IPS-NIHi7 (cell line): ENCODE results near the gene SLFN5.
"Not testable (repeated sequence)": the region's sequence is repeated elsewhere in the genome, so short reads cannot be mapped to it uniquely, and the experiment has no call there.

ENCODE experiments used
- DNase-seq: peaks from one replicate; pipeline ENCODE4 v3.0.0; 2012; ENCODE audit warnings: mixed read lengths; ENCODE audit errors: extremely low spot score

Gene SLFN5

DNA sequence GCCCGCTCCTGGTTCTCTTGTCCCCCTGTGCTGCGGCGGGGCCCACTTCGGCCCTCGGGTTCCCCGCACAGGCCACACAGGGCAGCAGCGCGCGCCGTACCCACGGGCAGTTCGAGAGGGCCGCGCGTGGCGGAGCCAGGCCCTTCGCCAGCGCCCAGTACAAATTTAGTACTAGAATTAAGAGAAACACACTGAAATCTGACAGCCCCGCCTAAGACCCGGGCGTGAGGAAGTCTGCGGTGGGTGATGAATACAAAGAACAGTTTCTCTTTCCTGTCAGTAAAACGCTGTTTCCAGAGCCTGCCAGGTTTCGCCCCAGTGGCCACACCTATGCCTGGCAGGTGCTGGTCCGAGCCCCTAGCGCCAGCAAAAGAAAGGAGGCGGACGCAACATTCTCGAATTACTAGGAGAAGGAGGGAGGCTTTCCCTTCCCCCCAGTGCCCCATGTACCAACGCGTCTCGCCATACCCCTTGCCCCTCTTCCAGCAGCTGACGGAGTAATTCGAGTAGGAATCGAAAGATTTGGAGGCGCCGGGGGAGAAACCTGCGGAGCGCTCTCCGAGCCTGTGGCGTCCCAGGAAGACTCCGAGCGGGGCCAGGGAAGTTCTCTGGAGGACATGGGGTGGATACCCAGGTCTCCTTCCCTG lies 591 bp upstream of the SLFN5 start:
- peak; percentile 91 for DNase-seq

DNA sequence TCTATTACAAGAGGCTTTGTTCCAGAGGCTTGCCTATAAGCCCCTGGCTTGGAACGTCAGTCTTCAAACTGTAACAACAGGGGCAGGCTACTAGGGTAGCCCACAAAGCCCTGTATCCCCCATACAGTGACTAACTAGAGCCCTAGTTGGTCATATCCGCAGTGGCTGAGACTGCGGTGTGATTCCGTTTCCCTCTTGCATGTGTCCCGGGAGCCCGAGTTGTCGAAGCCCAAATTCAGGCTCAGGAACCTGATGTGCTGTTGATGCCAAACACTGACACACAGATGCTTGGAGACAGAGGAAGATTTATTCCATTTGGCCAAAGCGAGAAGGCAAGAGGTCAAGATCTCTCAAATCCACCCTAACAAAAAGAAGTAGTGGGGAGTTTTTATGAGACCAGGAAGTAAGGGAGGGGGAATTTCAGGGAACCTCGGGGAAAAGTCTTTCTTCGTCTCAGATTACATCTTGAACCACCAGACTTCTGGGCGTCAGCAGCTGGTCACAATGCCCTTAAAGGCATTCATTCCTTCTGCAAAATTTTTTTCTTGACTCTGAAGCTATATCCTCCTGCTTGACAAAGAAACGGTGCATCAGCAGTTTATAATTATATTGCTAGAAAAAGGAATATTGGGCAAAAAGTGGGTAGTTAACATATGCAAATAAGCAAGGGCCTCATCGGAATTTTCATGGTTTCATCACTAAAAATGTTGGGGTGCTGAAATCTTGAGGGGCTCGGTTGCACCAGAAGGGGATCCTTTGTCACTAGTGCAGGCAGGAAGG lies 879 bp downstream of the SLFN5 start:
- DNase-seq: peak; percentile 20

DNA sequence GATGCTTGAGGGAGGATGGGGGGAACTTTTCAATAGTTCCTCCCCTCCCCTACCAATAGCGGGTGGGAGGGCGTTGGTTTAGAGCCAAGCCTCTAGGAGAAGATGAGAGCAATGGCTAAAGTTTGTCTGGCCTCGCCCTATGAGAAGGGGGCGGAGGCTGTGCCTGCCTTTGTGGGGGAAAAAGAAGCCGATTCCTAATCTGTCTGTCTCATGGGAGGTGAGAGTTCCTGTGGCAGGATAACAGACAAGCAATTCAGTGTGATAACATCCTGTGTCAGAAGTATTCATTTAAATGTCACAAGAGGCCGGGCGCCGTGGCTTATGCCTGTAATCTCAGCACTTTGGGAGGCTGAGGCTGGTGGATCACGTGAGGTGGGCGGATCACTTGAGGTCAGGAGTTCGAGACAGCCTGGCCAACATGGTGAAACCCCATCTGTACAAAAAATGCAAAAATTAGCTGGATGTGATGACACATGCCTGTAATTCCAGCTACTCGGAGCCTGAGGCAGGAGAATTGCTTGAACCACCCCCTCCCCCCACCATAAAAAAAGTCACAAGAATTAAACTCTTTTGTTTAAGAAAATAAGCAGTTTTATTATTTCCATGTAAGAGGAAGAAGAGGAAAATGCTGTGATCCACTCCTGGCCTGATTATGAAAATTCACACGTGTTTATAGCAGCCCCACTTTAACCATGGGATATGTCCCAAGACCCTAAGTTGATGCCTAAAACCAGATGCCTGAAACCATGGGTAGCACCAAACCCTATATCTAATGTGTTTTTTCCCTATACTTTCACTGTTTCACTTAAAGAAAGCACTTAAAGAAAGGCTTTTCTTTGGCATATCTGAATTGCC lies 1.7 kb downstream of the SLFN5 start:
- DNase-seq: peak; percentile 40

DNA sequence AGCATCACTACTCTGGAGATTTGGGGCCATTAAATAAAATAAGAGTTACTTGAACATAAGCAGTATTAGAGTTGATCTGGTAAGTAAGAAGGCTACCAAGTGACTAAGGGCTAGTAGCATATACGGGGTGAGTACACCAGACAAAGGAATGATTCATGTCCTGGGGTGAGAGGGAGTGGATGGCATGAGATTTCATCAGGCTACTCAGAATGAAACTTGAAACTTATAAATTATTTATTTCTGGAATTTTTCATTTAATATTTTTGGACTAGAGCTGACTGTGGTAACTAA lies 2.3 kb downstream of the SLFN5 start:
- DNase-seq: no peak

DNA sequence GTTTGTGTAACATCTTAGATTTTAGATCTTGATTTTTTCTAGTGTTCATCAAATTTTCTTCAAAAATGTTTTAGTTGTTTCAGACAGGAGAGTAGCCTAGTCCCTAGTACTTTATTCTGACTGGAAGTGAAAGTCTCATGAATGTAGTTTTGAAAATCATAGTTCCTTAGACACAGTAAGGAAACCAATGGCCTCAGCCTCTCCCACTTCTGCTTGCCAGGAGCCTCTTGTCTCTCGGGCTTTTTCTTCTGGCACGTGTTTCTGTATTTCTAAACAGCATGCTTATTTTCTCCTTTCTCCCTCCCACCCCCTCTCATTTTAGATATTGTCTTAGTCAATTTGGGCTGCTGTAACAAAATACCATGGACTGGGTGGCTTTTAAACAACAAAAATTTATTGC lies 9.8 kb downstream of the SLFN5 start:
- DNase-seq: no peak

DNA sequence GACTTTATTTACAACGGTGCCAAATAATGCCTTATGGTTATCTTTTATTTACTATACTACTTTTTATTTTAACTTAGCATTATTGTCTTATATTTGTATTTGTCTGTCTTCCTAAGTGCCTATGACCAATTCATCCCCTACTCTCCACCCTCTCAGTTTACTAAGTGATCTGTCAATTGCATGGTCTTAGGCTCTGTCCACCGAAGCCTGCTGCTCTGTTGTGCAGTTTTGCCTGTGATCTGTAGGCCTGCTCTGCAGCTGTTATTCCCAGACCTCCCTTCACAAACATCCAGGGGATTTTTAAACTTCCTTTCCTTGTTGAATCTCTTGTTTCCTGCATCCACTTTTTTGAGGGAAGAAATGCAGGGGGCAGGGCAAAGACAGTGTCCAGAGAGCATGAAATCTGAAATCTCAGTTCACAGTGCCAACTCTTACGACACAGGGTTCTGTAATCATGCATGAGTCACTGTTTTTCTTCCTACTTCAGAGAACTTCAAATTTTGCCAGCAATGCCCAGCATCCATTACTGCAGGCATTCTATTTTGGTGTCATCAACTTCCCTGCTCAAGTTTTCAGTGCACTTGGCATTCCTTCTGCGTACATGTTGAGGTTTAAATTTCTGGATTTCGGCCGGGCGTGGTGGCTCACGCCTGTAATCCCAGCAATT lies 11.4 kb downstream of the SLFN5 start:
- DNase-seq: no peak

DNA sequence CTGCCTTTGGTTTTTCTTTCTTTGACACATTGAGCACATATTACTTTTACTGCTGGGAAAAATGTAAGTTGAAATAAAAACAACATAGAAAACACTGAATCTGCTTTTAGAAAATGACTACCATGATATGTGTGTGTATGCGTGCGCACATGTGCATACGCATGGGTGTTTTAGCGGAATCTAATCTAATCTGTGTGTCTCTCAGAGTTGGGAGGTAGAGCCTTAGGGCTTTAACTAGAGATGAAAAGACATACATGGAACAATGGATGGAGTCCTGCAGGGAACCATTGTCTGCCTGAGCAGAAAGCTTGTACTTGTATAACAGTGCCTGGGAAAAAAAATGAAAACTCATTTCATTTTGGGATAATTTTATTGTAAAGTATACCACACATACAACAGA lies 12.4 kb downstream of the SLFN5 start:
- DNase-seq: no peak

DNA sequence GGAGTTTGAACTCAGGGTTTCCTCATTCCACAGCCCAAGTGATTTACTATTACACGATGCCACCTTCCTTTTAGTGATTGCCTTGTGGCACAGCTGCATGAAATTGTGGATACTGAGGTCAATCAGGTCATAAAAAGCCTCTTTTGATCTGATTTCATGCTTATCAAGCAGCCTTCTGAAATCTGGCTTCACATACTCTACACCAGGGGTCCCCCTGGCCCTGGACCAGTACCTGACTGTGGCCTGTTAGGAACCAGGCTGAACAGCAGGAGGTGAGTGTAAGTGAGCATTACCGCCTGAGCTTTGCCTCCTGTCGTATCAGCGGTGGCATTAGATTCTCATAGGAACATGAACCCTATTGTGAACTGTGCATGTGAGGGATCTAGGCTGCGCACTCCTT lies 13.8 kb downstream of the SLFN5 start:
- no peak for DNase-seq

DNA sequence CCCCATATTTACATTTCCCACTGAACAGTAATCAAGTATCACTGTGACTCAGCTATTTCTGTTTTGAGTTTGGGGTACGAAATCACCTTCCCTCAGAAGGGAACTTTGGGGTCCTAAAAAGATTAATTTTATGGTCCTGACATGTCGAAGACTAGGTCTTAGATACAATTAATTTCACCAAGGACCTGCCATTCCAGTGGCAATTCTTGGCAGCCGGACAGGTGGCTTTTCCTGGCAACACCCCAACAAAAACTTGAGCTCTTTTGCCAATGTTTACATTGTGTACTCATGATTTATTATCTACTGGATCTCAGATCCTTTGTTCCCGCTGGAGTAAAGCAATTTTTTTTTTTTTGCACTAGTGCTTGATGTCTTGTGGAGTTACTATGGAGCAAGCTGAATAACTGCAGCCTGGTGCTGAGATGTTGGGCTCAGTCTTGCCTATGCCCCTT lies 14.4 kb downstream of the SLFN5 start:
- DNase-seq: no peak

DNA sequence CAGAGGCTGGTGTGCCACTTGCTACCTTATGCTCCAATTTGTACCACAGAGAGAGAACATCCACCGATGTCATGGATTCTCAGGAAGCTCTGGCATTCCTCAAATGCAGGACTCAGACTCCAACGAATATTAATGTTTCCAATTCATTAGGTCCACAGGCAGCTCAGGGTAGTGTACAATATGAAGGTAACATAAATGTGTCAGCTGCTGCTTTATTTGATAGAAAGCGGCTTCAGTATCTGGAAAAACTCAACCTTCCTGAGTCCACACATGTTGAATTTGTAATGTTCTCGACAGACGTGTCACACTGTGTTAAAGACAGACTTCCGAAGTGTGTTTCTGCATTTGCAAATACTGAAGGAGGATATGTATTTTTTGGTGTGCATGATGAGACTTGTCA lies 16.1 kb downstream of the SLFN5 start:
- no peak for DNase-seq

DNA sequence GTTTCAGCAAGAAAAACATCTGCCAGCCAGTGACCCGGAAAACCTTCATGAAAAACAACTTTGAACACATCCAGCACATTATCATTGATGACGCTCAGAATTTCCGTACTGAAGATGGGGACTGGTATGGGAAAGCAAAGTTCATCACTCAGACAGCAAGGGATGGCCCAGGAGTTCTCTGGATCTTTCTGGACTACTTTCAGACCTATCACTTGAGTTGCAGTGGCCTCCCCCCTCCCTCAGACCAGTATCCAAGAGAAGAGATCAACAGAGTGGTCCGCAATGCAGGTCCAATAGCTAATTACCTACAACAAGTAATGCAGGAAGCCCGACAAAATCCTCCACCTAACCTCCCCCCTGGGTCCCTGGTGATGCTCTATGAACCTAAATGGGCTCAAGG lies 22.2 kb downstream of the SLFN5 start:
- no peak for DNase-seq

DNA sequence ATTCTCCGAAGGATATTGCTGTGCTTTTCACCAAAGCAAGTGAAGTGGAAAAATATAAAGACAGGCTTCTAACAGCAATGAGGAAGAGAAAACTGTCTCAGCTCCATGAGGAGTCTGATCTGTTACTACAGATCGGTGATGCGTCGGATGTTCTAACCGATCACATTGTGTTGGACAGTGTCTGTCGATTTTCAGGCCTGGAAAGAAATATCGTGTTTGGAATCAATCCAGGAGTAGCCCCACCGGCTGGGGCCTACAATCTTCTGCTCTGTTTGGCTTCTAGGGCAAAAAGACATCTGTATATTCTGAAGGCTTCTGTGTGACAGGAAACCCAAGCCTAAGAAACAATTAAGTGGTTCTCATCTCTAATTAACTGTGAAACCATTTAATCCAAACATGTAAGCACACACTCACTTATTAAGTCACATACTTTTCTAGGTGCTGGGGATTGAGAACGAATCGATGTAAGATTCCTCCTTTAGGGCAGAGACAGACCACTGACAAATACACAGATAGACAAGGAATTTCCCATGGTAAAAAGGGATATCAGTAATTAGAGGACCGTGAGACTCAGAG lies 22.8 kb downstream of the SLFN5 start:
- DNase-seq: no peak

DNA sequence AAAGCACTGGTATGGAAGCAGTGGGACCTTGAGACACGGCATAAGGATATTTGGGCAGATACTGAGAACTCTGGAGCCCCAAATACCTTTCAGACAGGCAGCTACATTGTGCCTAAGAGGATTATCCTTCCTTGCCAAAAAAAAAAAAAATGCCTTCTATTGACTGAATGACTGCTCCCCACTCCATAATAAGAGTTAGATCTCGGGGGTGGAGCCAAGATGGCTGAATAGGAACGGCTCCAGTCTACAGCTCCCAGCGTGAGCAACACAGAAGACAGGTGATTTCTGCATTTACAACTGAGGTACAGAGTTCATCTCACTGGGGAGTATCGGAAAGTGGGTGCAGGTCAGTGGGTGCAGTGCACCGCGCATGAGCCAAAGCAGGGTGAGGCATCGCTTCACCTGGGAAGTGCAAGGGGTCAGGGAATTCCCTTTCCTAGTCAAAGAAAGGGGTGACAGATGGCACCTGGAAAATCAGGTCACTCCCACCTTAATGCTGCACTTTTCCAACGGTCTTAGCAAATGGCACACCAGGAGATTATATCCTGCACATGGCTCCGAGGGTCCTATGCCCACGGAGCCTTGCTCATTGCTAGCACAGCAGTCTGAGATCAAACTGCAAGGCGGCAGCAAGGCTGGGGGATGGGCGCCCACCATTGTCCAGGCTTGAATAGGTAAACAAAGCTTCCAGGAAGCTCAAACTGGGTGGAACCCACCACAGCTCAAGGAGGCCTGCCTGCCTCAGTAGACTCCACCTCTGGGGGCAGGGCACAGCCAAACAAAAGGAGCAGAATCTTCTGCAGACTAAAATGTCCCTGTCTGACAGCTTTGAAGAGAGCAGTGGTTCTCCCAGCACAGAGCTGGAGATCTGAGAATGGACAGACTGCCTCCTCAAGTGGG lies 31.5 kb downstream of the SLFN5 start:
- not testable (repeated sequence) for DNase-seq

DNA sequence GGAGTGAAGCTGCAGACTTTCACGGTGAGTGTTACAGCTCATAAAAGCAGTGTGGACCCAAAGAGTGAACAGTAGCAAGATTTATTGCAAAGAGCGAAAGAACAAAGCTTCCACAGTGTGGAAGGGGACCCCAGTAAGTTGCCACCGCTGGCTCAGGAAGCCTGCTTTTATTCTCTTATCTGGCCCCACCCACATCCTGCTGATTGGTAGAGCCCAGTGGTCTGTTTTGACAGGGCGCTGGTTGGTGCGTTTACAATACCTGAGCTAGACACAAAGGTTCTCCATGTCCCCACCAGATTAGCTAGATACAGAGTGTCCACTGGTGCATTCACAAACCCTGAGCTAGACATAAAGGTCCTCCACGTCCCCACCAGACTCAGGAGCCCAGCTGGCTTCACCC lies 35.6 kb downstream of the SLFN5 start:
- DNase-seq: not testable (repeated sequence)

DNA sequence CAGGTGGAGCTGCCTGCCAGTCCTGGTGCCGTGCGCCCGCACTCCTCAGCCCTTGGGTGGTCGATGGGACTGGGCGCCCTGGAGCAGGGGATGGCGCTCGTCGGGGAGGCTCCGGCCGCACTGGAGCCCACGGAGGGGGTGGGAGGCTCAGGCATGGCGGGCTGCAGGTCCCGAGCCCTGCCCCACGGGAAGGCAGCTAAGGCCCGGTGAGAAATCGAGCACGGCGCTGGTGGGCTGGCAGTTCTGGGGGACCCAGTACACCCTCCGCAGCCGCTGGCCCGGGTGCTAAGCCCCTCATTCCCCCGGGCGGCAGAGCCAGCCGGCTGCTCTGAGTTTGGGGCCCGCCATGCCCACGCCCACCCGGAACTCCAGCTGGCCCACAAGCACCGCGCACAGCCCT lies 36.0 kb downstream of the SLFN5 start:
- DNase-seq: not testable (repeated sequence)

DNA sequence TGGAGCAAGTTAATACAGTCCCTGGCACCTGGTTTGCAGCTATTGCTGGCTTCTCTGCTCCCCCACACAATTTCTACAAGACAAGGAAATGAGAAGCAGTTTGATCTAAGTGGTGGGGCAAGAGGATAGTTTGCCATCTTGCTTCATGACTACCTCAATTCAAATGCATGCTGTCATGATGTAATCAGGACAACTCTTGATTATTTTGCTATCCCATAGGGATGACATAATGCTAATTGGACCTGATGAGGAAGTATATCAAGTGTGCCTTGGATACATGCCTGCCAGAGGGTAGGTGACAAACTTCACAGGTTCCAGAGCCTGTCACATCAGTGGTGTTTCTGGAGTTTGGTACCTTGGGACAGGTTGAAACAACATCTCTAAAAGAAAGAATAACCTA lies 40.9 kb downstream of the SLFN5 start:
- no peak for DNase-seq

DNA sequence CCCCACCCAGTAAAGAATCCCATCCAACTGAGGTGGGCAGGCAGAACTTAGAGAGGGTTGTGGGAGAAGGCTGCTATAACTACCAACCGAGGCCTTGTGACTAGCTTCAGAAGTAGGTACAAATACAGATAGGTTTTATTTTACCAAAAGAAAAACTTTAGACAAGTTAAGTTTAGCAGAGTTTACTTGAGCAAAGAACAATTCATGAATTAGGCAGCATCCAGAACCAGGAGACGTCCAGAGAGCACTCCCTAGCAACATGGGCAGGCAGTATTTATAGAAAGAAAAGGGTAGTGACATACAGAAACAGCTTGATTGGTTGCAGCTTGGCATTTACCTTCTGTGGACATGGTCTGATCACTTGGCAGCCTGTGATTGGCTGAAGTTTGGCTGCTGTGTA lies 42.1 kb downstream of the SLFN5 start:
- DNase-seq: no peak

DNA sequence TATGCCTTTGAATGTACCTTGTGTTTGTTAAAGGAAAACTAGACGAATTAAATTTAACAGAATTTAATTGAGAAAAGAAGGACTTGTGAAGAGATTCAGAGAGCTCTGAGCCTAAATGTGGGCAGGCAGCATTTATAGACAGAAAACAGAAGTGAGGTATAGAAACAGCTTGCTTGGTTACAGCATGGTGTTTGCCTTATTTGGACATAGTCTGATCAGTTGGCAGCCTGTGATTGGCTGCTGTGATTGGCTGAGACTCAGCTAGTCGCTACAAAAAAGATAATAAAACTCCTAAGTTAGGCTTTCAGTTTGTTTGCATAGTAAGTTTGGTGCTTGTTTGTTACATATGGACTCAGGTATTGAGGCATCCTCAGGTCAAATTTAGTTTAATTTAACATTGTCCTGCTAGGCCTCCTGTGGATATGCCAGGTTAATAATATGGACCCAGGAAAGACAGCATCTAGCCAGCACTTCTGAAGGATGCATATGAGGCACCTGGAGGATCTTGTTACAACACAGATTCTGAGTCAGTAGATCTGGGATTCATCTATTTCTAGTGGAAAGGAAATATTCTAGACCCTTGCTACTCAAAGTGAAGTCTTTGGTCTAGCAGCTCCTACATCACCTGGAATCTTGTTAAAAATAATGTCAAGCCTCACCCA lies 43.4 kb downstream of the SLFN5 start:
- DNase-seq: no peak

DNA sequence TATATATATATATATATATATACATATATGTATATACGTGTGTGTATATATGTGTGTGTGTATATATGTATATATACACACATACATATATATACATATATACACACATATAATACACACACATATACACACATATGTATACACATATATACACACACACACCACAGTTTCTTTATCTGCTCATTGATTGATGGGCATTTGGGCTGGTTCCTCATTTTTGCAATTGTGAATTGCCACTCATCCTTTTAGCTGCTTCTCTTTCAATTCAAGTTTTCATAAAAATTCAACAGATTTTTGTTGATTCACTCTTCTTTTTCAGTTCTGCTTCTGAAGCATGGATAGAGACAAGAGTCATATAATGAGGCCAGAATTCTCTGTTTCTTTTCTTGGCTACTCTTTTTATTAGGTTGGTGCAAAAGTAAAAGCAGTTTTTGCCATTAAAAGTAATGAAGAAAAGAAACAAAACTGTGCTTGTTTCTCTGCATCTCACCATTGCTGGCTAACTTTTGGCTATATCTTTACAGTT lies 44.5 kb downstream of the SLFN5 start:
- no peak for DNase-seq

DNA sequence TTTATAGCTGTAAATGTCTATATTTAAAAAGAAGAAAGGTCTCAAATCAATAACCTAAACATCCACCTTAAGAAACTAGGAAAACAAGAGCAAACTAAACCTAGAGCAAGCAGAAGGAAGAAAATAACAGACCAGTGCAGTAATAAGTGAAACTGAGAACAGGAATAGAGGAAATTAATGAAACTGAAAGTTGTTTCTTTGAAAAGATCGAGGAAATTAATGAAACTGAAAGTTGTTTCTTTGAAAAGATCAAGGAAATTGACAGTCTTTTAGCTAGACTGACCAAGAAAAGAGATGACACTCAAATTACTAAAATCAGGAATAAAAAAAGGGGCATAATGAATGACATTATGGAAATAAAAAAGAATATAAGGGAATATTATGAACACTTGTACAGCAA lies 46.4 kb downstream of the SLFN5 start:
- no peak for DNase-seq
